Lower leg skin (tissue), 3 donors: ENCODE measurements around the gene CBX2.

ENCODE experiments used
- POLR2A ChIP-seq, 2 donors: fragments of 450-650 bp; IDR thresholded peaks; one replicate each; pipeline ENCODE4 v1.6.1; 2016 to 2017; ENCODE audit warnings: antibody characterized with exemption in 2 of 2, mild to moderate bottlenecking in 1 of 2, moderate library complexity in 1 of 2
- TF ChIP-seq, protein P1 (sequence below), 3 donors: fragments of 450-650 bp; IDR thresholded peaks; one replicate each; pipeline ENCODE4 v1.5.1; 2016; ENCODE audit warnings: antibody characterized with exemption in 3 of 3, mild to moderate bottlenecking in 3 of 3, moderate library complexity in 2 of 3

DNA sequence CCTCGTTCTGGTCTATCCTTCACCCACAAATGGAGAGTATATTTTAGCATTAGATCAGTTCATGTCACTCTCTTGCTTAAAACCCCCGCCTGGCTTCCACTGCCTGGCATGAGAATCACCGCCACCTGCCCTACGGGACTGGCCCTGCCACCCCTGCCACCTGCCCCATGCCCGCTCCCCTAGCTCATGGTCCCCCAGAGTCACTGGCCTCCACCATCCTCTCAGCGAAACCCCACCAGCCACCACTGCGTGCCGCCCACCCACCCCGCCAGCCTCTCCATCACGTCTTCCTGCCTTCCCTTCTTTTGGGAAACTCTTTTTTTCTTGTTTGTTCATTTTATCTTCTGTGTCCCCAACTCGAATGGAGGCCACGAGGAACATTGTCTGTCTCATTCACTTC lies 48.2 kb upstream of the CBX2 start:
- TF ChIP-seq, protein P1, sequence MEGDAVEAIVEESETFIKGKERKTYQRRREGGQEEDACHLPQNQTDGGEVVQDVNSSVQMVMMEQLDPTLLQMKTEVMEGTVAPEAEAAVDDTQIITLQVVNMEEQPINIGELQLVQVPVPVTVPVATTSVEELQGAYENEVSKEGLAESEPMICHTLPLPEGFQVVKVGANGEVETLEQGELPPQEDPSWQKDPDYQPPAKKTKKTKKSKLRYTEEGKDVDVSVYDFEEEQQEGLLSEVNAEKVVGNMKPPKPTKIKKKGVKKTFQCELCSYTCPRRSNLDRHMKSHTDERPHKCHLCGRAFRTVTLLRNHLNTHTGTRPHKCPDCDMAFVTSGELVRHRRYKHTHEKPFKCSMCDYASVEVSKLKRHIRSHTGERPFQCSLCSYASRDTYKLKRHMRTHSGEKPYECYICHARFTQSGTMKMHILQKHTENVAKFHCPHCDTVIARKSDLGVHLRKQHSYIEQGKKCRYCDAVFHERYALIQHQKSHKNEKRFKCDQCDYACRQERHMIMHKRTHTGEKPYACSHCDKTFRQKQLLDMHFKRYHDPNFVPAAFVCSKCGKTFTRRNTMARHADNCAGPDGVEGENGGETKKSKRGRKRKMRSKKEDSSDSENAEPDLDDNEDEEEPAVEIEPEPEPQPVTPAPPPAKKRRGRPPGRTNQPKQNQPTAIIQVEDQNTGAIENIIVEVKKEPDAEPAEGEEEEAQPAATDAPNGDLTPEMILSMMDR (IDR thresholded peaks at IDR 0.05), result no peak
- no peak for TF ChIP-seq POLR2A (IDR thresholded peaks at IDR 0.05)
